NCI-H748 treated with DMSO at 0.1 percent for 48 hours (cell line): ENCODE results near the gene KDM5A.
"Not testable (repeated sequence)": the region's sequence is repeated elsewhere in the genome, so short reads cannot be mapped to it uniquely, and the experiment has no call there.

Experiments used
- DNase-seq: peaks from one replicate; lab custom pipeline; 2025; lab: John Stamatoyannopoulos, UW

KDM5A gene

GRCh38 chr12:332581-333205 is 56.4 kb downstream of the KDM5A start:
- no peak for DNase-seq

DNA sequence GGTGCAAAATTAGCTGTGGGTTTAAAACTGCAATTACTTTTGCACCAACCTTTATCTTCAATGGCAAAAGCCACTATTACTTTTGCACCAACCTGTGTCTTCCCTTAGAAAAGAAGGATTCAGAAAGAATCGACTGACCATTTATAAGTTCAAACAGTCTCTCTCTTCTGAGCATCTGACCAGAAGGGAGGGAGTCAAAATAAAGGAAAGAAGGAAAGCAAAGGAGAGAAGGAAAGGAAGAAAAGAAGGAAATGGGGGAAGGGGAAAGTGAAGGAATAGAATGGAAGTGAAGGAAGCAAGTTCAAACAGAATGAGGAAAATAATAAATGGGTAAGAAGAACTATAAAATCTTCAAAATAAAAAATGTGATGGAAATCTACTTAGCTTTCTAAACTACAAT is 57.8 kb downstream of the KDM5A start:
- no peak for DNase-seq

DNA sequence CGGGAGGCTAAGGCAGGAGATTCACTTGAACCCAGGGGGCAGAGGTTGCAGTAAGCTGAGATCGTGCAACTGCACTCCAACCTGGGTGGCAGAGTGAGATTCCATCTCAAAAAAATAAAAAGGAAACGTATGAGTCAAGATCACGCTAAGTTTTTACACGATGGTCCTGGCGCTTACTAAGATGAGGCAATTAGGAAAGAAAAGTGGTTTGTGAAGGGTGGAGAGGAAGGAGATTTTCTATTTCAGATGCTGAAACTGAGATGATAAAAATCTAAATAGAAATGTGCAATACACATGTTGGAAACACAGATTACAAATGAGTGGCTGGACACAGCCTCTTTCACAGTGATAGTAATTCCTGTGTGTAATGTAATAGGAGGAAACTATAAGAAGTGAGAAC is 63.2 kb downstream of the KDM5A start:
- no peak for DNase-seq

DNA sequence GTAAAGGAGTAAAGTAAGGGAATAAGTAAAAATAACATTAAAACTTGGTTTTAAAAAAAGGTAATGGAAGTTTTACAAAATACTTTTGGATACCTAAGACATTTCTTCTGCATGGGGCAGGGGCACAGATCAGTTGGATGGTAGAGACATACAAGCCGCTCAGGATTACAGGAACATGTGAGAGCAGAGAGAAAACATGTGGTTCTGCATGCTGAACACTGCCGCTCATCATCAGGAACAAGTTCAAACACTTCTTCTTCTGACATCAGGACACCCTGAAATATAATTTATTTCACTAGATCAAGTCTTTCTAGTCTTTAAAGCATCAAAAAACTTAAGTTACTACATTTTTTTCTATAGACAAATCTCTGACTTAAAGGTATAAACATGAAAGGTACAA is 65.6 kb downstream of the KDM5A start:
- DNase-seq = no peak

DNA sequence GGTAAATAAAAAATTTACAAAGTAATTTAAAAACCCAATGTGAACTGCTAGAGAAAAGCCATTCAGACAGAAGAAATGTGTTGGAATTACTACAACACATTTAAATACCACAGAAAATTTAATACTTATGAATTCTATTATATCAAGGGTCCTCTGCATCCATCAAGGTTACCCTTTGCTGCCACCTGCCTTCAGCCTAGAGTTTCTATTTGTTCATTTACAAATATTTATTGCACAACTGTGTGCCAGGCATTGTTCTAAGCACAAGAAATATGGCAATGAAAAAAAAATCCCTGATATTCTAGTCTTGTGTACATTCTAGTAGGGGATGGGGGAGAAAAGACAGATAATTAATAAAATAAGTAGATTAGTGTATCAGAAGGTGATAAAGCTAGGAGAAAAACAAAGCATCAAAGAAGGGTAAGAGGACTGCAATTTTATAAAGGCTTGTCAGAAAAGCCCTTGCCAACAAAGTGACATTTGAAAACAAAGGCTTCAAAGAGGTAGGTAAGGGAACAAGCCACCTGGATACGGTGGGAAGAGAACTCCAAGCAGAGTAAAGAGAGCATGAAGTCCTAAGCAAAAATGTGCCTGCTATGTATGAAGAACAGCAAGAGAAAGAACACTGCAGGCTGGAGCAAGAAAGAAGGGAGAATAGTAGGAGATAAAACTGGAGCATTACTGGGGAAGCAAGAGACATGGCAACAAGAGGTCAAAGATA is 67.4 kb downstream of the KDM5A start:
- DNase-seq = no peak

- no peak for DNase-seq
Observed at GRCh38 chr12:318759-319515, 70.2 kb downstream of the KDM5A start.

- no peak for DNase-seq
Observed at GRCh38 chr12:308511-308910, 80.6 kb downstream of the KDM5A start.

- no peak for DNase-seq
Observed at GRCh38 chr12:307406-307805, 81.7 kb downstream of the KDM5A start.

DNA sequence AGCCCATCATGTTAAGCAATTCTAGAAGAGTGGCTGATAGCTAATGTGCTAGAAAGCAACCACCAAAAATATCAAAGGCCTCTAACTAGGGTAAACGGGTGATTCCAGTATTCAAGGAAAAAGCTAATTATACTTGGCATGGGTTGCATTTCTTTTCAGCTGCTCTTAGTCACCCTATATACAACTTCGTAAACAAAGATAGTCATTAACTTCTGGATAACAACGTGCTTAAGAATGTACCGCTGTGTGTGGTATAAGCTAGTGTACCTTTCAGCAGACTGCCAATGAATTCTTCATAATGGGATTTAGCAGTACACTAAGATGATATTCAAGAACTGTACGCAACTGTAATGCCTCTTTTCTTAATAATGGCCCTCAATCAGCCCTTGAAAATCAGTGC is 84.3 kb downstream of the KDM5A start:
- DNase-seq = no peak

DNA sequence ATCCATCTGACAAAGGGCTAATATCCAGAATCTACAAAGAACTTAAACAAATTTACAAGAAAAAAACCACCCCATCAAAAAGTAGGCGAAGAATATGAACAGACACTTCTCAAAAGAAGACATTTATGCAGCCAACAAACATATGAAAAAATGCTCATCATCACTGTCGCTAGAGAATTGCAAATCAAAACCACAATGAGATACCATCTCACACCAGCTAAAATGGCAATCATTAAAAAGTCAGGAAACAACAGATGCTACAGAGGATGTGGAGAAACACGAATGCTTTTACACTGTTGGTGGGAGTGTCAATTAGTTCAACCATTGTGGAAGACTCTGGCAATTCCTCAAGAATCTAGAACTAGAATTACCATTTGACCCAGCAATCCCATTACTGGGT is 86.4 kb downstream of the KDM5A start:
- not testable (repeated sequence) for DNase-seq

- not testable (repeated sequence) for DNase-seq
Observed at GRCh38 chr12:300166-300565, 89.0 kb downstream of the KDM5A start.

GRCh38 chr12:299511-299910 is 89.6 kb downstream of the KDM5A start:
- not testable (repeated sequence) for DNase-seq

GRCh38 chr12:298059-298458 is 91.1 kb downstream of the KDM5A start:
- DNase-seq = not testable (repeated sequence)

DNA sequence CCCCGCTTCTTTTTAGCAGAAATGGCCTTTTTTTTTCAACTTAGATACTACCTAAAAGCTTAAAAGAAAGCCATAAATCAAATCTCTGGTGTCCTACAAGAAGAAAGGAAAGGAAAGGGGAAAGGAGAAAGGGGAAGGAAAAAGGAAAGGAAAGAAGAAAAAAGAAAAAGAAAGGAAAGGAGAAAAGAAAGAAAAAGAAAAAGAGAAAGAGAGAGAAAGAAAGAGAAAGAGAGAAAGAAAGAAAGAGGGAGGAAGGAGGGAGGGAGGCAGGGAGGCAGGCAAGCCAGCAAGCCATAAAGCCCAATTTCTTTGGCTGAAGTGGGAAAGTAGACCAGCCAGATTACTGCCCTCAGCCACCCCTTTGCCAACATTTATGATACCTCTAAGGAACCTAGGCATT is 94.0 kb downstream of the KDM5A start:
- no peak for DNase-seq

DNA sequence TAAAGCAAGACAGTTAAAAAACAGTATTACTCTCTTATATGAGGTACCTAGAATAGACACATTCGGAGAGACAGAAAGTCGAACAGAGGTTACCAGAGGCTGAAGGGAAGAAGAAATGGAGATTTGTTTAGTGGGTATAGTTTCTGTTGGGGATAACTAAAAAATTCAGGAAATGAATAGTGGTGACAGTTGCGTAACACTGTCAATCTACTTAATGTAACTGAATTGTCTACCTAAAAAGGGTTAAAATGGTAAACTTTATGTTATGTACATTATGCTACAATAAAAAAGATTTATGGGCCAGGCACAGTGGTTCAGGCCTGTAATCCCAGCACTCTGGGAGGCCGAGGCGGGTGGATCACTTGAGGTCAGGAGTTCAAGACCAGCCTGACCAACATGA is 95.9 kb downstream of the KDM5A start:
- DNase-seq = no peak

DNA sequence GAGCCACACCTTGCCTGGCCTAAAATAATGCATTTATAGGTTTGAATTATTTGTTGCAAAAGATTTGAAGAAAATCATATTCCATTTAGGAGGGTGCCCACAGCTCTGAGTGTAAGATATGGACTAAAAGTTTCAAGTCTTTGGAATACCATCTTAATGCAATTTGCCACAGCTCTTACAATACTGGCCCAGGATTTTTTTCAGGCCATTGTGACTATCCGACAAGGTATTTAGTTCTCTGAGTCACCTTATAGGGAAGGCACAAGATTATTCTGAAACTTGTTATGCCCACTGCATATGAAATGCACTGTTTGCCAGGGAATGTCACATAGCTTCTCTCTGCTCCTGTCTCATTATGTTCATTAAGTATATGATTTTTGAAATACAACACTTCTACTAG is 96.9 kb downstream of the KDM5A start:
- DNase-seq = no peak

GRCh38 chr12:291153-291723 is 97.9 kb downstream of the KDM5A start:
- DNase-seq = no peak

DNA sequence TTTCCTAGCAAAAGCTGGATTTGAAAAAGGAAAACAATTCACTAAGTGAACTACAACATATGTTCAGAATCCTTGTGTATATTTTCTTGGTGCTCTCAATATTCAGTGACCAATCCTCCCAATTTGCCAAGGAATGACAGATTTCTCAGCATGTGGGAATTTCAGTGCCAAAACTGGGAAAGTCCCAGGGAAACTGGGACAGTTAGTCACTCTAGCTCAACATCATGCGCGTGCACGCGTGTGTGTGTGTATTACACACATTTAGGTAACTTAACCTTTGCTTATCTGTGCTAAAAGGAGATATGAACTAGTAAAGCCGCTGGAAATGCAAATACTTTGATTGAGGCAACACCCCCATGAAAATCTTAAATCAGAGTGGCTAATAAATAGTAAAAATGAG is 100.4 kb downstream of the KDM5A start:
- no peak for DNase-seq

GRCh38 chr12:286531-287300 is 102.4 kb downstream of the KDM5A start:
- DNase-seq = no peak

GRCh38 chr12:278046-278445 is 111.1 kb downstream of the KDM5A start:
- no peak for DNase-seq

- DNase-seq = no peak
Observed at GRCh38 chr12:275812-276211, 113.3 kb downstream of the KDM5A start.

DNA sequence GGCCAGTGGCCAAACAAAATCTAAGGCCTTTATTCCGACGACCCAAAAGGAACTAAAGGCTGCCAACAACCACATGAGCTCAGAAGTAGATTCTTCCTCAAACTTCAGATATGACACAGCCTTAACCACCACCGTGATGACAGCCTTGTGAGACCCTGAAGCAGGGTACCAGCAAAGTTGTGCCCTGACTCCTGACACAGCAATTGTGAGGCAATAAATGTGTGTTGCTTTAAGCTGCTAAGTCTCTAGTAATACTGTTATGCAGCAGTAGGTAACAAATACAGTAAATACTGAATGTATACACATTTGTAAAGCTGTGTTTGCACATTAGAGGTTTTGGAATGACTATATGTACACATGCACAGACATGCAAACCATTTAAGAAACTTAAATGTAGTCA is 115.7 kb downstream of the KDM5A start:
- no peak for DNase-seq
